Parathyroid adenoma (tissue), 2 donors: ENCODE results near the gene DCDC2B.

ENCODE experiments used
- H2AFZ ChIP-seq: fragments of 300-600 bp; sonication (generic); one replicate; pipeline ENCODE4 v1.7.0; 2017; ENCODE audit warnings: antibody characterized with exemption, mild to moderate bottlenecking
- H3K27ac ChIP-seq: fragments of 300-600 bp; sonication (generic); one replicate; pipeline ENCODE4 v1.7.0; 2017
- H3K27me3 ChIP-seq: fragments of 300-600 bp; sonication (generic); one replicate; pipeline ENCODE4 v1.7.0; 2017; ENCODE audit warnings: low read length; ENCODE audit not compliant: control insufficient read depth, insufficient read depth
- H3K36me3 ChIP-seq: fragments of 300-600 bp; sonication (generic); one replicate; pipeline ENCODE4 v1.7.0; 2017; ENCODE audit warnings: low read length; ENCODE audit not compliant: control insufficient read depth, insufficient read depth
- H3K4me1 ChIP-seq: fragments of 300-600 bp; sonication (generic); one replicate; pipeline ENCODE4 v1.7.0; 2017; ENCODE audit warnings: control low read depth
- H3K4me2 ChIP-seq: fragments of 300-600 bp; sonication (generic); one replicate; pipeline ENCODE4 v1.7.0; 2017; ENCODE audit warnings: low read length
- H3K4me3 ChIP-seq: fragments of 300-600 bp; sonication (generic); one replicate; pipeline ENCODE4 v1.7.0; 2017; ENCODE audit warnings: low read depth, low read length
- H3K79me2 ChIP-seq: fragments of 300-600 bp; sonication (generic); one replicate; pipeline ENCODE4 v1.7.0; 2017; ENCODE audit warnings: control low read depth
- H3K9ac ChIP-seq: fragments of 300-600 bp; sonication (generic); one replicate; pipeline ENCODE4 v1.7.0; 2017; ENCODE audit warnings: mild to moderate bottlenecking
- H3K9me3 ChIP-seq: fragments of 300-600 bp; sonication (generic); one replicate; pipeline ENCODE4 v1.7.0; 2017; ENCODE audit warnings: low read length; ENCODE audit not compliant: control insufficient read depth
- TF ChIP-seq, protein P1 (sequence below): fragments of 300-600 bp; sonication (generic); IDR thresholded peaks from one replicate; pipeline ENCODE4 v1.7.0; 2017; ENCODE audit warnings: antibody characterized with exemption, mild to moderate bottlenecking
- donor health status: primary hyperparathyroidism.

Gene DCDC2B

DNA sequence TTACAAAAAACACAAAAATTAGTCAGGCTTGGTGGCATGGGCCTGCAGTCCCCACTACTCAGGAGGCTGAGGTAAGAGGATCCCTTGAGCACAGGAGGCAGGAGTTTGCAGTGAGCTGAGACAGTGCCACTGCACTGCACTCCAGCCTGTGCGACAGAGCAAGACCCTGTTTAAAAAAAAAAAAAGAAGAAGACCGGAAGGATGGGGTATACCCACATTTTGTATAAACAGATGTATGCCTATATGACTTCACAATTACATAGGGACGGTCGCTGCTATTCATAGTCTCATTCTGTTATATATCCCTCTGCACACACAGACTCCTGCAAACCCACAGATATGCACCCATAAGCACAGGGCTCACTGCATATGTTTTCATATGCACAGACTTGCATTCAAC, 54.9 kb downstream of the DCDC2B start:
- no peak overlapping the region for H3K9ac ChIP-seq
- no peaks in the 10 kb centered on the region for H3K79me2 ChIP-seq
- TF ChIP-seq, protein P1, sequence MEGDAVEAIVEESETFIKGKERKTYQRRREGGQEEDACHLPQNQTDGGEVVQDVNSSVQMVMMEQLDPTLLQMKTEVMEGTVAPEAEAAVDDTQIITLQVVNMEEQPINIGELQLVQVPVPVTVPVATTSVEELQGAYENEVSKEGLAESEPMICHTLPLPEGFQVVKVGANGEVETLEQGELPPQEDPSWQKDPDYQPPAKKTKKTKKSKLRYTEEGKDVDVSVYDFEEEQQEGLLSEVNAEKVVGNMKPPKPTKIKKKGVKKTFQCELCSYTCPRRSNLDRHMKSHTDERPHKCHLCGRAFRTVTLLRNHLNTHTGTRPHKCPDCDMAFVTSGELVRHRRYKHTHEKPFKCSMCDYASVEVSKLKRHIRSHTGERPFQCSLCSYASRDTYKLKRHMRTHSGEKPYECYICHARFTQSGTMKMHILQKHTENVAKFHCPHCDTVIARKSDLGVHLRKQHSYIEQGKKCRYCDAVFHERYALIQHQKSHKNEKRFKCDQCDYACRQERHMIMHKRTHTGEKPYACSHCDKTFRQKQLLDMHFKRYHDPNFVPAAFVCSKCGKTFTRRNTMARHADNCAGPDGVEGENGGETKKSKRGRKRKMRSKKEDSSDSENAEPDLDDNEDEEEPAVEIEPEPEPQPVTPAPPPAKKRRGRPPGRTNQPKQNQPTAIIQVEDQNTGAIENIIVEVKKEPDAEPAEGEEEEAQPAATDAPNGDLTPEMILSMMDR, result no peak
- no peaks in the 10 kb centered on the region for H3K9me3 ChIP-seq
- H3K4me3 ChIP-seq, result no peak overlapping the region
- H3K27me3 ChIP-seq, result no peaks in the 10 kb centered on the region
- no peak overlapping the region for H3K27ac ChIP-seq
- H3K4me1 ChIP-seq, result no peaks in the 10 kb centered on the region
- no peak overlapping the region for H2AFZ ChIP-seq
- H3K4me2 ChIP-seq, result no peak overlapping the region
- H3K36me3 ChIP-seq, result no peaks in the 10 kb centered on the region
